Uterus (tissue), 2 donors: Measurements from ENCODE around the gene ADGRF1.

ENCODE experiments used
- CTCF ChIP-seq, 4 experiments: fragments of 200-600 bp in 2 of 4; fragments of 450-650 bp in 2 of 4; sonication (generic) in 2 of 4; IDR thresholded peaks; one replicate each; pipeline ENCODE4 v1.5.1; 2016 to 2019; ENCODE audit warnings: antibody characterized with exemption in 4 of 4, mild to moderate bottlenecking in 2 of 4, moderate library complexity in 1 of 4
- POLR2A ChIP-seq, 2 donors: fragments of 450-650 bp; IDR thresholded peaks; one replicate each; pipeline ENCODE4 v1.6.1; 2016; ENCODE audit warnings: antibody characterized with exemption in 2 of 2, mild to moderate bottlenecking in 1 of 2, moderate library complexity in 1 of 2

- no peak for TF ChIP-seq CTCF (IDR thresholded peaks at IDR 0.05)
- TF ChIP-seq POLR2A (IDR thresholded peaks at IDR 0.05): no peak
Observed at GRCh38 chr6:47034421-47034820, 7.7 kb downstream of the ADGRF1 start.
